ENCODE data around the gene RNF223.

DNA sequence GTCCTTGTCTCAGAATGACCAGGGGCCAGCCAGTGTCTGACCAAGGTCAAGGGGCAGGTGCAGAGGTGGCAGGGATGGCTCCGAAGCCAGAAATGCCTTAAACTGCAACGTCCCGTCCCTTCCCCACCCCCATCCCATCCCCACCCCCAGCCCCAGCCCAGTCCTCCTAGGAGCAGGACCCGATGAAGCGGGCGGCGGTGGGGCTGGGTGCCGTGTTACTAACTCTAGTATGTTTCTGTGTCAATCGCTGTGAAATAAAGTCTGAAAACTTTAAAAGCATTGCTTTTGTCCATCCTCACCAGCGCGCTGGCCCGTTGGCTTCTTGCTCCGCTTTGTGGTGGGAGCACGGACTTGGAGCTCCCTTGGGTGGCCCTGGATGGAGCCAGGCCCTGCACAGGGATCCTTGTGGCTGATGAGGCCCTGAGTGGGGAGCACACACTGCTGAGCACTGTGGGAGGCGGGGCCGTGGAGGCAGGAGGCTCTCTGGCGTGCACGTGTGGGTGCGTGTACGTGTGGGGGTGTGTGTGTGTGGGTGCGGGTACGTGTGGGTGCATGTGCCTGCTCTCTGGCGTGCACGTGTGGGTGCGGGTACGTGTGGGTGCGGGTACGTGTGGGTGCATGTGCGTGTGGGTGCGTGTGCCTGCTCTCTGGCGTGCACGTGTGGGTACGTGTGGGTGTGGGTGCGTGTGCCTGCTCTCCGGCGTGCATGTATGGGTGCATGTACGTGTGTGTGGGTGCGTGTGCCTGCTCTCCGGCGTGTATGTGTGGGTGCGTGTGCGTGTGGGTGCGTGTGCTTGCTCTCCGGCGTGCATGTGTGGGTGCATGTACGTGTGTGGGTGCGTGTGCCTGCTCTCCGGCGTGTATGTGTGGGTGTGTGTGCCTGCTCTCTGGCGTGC, 18.0 kb downstream of the RNF223 start:
- TF ChIP-seq, protein P1, sequence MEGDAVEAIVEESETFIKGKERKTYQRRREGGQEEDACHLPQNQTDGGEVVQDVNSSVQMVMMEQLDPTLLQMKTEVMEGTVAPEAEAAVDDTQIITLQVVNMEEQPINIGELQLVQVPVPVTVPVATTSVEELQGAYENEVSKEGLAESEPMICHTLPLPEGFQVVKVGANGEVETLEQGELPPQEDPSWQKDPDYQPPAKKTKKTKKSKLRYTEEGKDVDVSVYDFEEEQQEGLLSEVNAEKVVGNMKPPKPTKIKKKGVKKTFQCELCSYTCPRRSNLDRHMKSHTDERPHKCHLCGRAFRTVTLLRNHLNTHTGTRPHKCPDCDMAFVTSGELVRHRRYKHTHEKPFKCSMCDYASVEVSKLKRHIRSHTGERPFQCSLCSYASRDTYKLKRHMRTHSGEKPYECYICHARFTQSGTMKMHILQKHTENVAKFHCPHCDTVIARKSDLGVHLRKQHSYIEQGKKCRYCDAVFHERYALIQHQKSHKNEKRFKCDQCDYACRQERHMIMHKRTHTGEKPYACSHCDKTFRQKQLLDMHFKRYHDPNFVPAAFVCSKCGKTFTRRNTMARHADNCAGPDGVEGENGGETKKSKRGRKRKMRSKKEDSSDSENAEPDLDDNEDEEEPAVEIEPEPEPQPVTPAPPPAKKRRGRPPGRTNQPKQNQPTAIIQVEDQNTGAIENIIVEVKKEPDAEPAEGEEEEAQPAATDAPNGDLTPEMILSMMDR (IDR thresholded peaks at IDR 0.05; ENCODE audit: low read length), result no peak
- TF ChIP-seq EZH2 (optimal IDR thresholded peaks at IDR 0.05; ENCODE audit: low read depth, low read length) (no peak), EZH2phosphoT487 (IDR thresholded peaks at IDR 0.05; ENCODE audit: low read length) (no peak)

Measured in MM.1S (cell line).